ENCODE results near the gene TRIM44. TPM values are rescaled to one million over a fixed set of nuclear protein-coding genes. Genes with fewer than 3 reads are reported as not detected.

TRIM44 gene
- total and polyA plus RNA-seq, 10 of the 15 experiments (the other 5 are each of a cell fraction or from before 2014, with no cell fraction given): 6.7 to 93.0 (median 27.6) TPM

- ChIA-PET RAD21 (ENCODE audit: unreplicated experiment) (no interaction called here), POLR2A (no interaction called here), CTCF (no interaction called here), SMC1A (ENCODE audit: uncharacterized antibody, unreplicated experiment) (interaction anchor here (1.0 kb wide), 1 partner anchor 491 kb away, joined by 3 read pairs; no protein-coding TSS in a partner anchor)
- intact Hi-C loops (cut with micrococcal nuclease; ENCODE audit: unreplicated experiment): no loop called here
- Histone ChIP-seq H3K9ac (ENCODE audit: control insufficient read depth, insufficient read depth, low read length) (no peak overlapping the region), H3K79me2 (ENCODE audit: control insufficient read depth, insufficient read depth, low read length) (no peaks in the 10 kb centered on the region), H3K4me1 (ENCODE audit: control insufficient read depth, insufficient read depth, low read length) (no peaks in the 10 kb centered on the region), H3K9me3 (replicated peaks; ENCODE audit: control insufficient read depth, insufficient read depth, low read length) (no peaks in the 10 kb centered on the region), H3K27ac (ENCODE audit: control insufficient read depth, insufficient read depth) (no peak overlapping the region), H3K4me3 (no peak overlapping the region), H3K4me2 (ENCODE audit: control insufficient read depth, insufficient read depth) (no peak overlapping the region), H3K36me3 (ENCODE audit: control insufficient read depth in 2 of 2, insufficient read depth in 2 of 2, low read length in 1 of 2) (no peaks in the 10 kb centered on the region), H3K27me3 (replicated peaks in 1 of 2; ENCODE audit: control insufficient read depth in 2 of 2, insufficient read depth in 2 of 2, low read length in 1 of 2) (no peaks in the 10 kb centered on the region; a peak in 2 of 4 replicates), H2AFZ (ENCODE audit: control insufficient read depth, low read depth, low read length) (no peak overlapping the region), H4K20me1 (ENCODE audit: control insufficient read depth, insufficient read depth) (no peaks in the 10 kb centered on the region)
- in situ Hi-C loops (cut with MboI): no loop called here
- no TSS peak for BruUV-seq (replicated peaks)
- WGBS (ENCODE audit: insufficient coverage, insufficient replicate concordance, low lambda C conversion rate, missing lambda C conversion rate): 61% methylated on average over 3 of the region's 3 CpGs
- ATAC-seq (no peak), FAIRE-seq (no peak), DNase-seq (ENCODE audit: low read depth, low spot score) (no peak)
- no peak for TF ChIP-seq SP1 (IDR thresholded peaks at IDR 0.05; ENCODE audit: low read depth, low read length)
Observed at GRCh38 chr11:35641964-35642363, 20.6 kb upstream of the TRIM44 start.

- Histone ChIP-seq H3K79me2 (ENCODE audit: control insufficient read depth, insufficient read depth, low read length) (no peaks in the 10 kb centered on the region), H3K4me1 (ENCODE audit: control insufficient read depth, insufficient read depth, low read length) (no peaks in the 10 kb centered on the region), H3K27ac (ENCODE audit: control insufficient read depth, insufficient read depth) (no peak overlapping the region), H3K9ac (ENCODE audit: control insufficient read depth, insufficient read depth, low read length) (no peak overlapping the region), H3K4me3 (no peak overlapping the region), H3K9me3 (replicated peaks; ENCODE audit: control insufficient read depth, insufficient read depth, low read length) (no peaks in the 10 kb centered on the region), H2AFZ (ENCODE audit: control insufficient read depth, low read depth, low read length) (no peak overlapping the region), H4K20me1 (ENCODE audit: control insufficient read depth, insufficient read depth) (no peaks in the 10 kb centered on the region), H3K36me3 (ENCODE audit: control insufficient read depth in 2 of 2, insufficient read depth in 2 of 2, low read length in 1 of 2) (no peaks in the 10 kb centered on the region), H3K27me3 (replicated peaks in 1 of 2; ENCODE audit: control insufficient read depth in 2 of 2, insufficient read depth in 2 of 2, low read length in 1 of 2) (peaks cover 0 to 4% of the 10 kb centered on the region in 2 experiments; a peak in 1 of 4 replicates), H3K4me2 (ENCODE audit: control insufficient read depth, insufficient read depth) (no peak overlapping the region)
- ATAC-seq (no peak), FAIRE-seq (no peak), DNase-seq (ENCODE audit: low read depth, low spot score) (no peak)
- TF ChIP-seq NR2C1 (IDR thresholded peaks at IDR 0.05) (no peak), ZSCAN29 (IDR thresholded peaks at IDR 0.05) (no peak), YBX1 (IDR thresholded peaks at IDR 0.05) (no peak)
- in situ Hi-C loops (cut with MboI): no loop called here
- 27% methylated on average over 8 of the region's 8 CpGs for WGBS (ENCODE audit: insufficient coverage, insufficient replicate concordance, low lambda C conversion rate, missing lambda C conversion rate)
- intact Hi-C loops (cut with micrococcal nuclease; ENCODE audit: unreplicated experiment): no loop called here
- ChIA-PET SMC1A (ENCODE audit: uncharacterized antibody, unreplicated experiment) (interaction anchor here (0.8 to 1.8 kb wide), 3 partner anchors 11 to 175 kb away, joined by 3 to 6 read pairs (median 5); no protein-coding TSS in a partner anchor), POLR2A (no interaction called here), RAD21 (ENCODE audit: unreplicated experiment) (interaction anchor here (1.0 kb wide), 1 partner anchor 484 kb away, joined by 3 read pairs; no protein-coding TSS in a partner anchor), CTCF (interaction anchor here (1.8 kb wide), 1 partner anchor 175 kb away, joined by 5 read pairs; no protein-coding TSS in a partner anchor)
- BruUV-seq (replicated peaks): no TSS peak
Observed at GRCh38 chr11:35647421-35648093, 15.0 kb upstream of the TRIM44 start.
